Activated T-cell treated with anti-CD3 and anti-CD28 coated beads, Interleukin-2, amount 50 U/mL, for 1 hour (primary cell): ENCODE data around the gene APOBEC3G.

Experiments used
- DNase-seq: peaks from one replicate; pipeline ENCODE4 v3.0.0-alpha.2; 2020

Gene APOBEC3G

DNA sequence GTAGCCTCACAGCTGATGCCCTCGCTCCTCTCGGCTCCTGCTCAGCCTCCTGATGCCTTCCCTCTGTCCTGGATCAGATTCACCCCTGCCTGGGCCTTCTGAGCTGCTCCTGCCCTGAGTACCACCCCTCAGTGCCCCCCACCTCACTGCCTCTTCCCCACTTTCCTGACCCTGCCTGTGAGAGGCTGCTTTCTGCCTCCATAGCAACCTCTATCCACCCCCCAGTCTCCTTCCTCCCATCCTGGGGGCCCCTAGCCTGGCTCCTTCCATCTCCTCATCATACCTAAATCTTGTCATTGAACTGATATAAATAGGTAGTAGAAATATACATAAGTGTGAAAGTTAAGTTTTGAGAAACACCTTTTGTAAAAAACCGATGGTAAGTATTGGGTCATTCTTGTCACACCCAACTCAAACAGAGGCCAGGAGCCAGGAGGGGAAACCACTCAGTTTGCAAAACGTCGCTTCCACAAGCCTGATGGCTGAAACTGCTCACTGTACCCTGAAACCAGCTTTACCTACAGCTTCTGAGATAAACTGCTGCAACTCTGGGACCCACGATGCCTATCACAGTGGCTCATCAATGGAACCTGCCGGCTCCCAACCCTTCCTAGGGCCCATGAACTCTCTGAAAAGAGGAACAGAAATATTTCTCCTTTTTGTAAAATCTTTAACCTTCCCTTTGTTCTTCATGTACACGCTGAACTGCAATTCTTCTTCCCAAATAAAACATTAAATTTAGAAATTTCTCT is 15.2 kb downstream of the APOBEC3G start:
- DNase-seq = no peak

- no peak for DNase-seq
These were observed 17.8 kb downstream of the APOBEC3G start for GRCh38 chr22:39094717-39095389.

DNA sequence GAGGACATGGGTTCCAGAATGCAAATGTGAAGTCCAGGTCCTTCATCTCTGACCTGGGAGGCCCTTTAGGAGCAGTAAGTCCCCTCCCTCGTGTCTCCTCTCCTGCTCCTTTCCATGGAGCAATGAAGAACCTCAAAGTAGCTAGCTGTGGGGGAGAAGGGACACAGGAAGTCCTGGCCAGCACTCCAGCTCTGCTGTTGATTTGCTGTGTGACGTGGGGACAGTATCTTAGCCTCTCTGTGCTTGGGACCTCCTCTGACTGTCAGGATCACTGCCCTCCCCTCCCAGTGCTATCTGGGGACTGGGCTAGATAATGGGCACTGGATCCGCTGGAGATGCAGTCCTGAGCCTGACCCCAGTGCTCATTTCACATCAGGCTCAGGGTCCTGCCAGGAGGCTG is 18.9 kb downstream of the APOBEC3G start:
- no peak for DNase-seq

DNA sequence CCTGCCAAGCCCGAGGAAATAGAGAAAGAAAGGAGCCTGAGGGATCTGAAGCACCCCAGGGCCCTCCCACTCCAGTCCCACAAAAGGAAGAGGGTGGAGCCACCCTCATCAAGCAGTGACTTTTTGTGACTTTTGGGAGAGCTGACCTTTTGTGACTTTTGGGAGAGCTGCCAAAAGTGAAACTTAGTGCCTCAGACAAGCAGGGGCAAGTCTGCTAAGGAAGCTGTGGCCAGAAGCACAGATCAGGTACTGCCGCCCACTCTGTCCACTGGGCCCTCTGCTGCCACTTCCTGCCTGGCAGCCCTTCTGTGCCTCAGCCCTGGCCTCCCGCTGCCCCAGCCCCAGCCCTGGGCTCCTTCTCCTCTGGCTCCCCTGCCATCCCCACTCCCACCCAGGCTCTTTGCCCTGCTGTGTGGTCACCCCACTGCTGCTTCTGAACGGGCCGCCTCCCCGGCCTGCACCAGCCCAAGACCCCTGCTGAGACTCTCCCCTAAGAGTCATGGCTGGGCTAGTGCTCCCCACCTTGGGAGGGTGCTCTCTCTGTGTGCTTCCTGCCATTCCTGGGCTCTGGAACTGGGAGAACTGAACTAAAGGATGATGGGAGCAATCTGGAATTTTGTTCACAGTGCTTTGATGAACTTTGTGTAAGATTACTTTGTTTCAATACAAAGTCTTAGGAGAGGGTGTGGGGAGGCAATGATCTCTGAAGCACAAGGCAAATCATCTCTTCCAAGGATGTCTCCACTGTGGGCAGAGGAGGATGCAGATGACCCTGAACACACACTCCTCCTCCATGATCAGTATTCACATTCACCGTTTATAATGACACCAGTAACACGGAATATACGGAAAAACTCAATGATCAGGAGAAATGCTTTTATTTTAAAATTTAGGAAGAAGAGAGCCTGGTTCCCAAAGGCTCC is 20.3 kb downstream of the APOBEC3G start, which contains the start of gene APOBEC3H:
Gene APOBEC3H (plus strand): TSS at position 147 of the 923 bp plus-strand sequence. CDS start 3,035 bp downstream, outside the sequence.
- no peak for DNase-seq

- no peak for DNase-seq
These were observed 21.0 kb downstream of the APOBEC3G start for GRCh38 chr22:39098026-39098425.

DNA sequence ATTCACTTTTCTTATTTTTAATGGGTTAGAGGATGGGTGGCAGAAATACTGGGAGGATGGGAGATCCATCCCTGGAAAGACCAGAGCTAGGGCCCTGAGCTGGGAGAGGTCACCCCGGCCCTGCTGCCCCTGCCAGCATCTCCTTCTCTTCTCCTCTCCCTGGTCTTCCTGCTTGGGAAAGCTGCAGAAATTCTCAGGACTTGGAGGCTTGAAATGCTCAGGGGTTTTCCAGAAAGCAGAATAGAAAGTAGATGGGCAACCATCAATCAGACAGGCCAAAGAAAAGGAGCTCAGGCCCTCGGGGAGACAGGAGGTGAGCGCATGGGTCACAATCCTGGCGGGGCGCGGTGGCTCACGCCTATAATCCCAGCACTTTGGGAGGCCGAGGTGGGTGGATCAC is 21.5 kb downstream of the APOBEC3G start:
- no peak for DNase-seq

DNA sequence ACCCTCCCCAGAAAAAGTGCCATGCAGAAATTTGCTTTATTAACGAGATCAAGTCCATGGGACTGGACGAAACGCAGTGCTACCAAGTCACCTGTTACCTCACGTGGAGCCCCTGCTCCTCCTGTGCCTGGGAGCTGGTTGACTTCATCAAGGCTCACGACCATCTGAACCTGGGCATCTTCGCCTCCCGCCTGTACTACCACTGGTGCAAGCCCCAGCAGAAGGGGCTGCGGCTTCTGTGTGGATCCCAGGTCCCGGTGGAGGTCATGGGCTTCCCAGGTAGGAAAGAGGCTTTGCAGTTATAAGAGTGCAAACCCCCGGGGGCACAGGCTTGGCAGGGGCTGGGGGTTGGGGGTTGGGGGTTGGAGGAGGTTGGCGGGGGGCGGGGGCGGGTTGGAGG is 24.2 kb downstream of the APOBEC3G start:
- no peak for DNase-seq

DNA sequence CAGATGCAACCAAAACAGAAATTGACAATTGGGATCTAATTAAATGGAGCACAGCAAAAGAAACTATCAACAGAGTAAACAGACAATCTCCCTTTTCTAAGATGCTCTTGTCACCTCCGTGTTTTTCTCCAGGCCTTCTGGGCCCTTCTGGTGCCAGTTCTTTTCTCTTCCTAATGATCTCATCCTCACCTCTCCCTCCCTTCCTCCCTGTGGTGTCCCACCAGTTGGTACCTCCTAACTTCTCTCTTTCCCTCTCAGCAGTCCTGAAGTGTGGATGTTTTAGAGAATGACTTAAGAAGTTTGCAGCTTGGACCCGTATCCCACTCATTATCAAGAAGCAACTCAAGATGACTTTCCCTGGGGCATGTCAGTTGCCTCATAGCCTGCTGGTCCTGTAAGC is 26.4 kb downstream of the APOBEC3G start:
- DNase-seq = no peak

- no peak for DNase-seq
These were observed 29.3 kb downstream of the APOBEC3G start for GRCh38 chr22:39106326-39106725.

- no peak for DNase-seq
These were observed 31.4 kb downstream of the APOBEC3G start for GRCh38 chr22:39108487-39108886.

DNA sequence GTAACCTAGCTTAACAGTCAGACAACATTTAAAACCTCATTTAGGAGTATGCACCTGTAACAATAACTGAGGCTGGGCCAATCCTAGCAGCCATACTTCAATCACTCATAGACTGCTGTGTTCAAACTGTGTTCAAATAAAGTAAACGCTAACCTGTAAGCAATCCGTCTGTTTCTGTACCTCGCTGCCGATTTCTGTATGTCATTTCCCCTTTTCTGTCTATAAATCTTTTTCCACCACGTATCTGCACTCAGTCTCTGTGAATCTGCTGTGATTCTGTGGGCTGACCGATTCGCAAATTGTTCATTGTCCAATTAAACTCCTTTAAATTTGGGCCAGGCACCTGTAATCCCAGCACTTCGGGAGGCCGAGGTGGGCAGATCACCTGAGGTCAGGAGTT is 32.3 kb downstream of the APOBEC3G start:
- DNase-seq = no peak

- no peak for DNase-seq
These were observed 33.8 kb downstream of the APOBEC3G start for GRCh38 chr22:39110631-39111561.

- no peak for DNase-seq
These were observed 37.0 kb downstream of the APOBEC3G start for GRCh38 chr22:39114112-39114511.

DNA sequence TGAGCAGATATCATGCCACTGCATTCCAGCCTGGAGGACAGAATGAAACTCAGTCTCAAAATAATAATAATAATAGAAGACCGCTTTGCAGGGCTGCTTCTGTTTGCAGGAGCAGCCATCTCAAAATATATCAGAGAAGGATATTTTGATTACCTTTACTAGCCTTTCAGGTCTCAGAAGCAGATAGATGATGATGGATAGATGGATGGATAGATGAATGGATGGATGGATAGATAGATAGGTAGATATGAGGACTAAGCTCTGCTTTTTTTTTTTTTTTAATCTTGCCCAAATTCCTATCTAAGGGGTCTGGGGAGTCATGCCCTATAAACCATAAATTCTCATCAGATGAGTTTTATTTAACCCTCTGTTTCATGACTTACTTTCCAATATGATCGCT is 38.5 kb downstream of the APOBEC3G start:
- DNase-seq = no peak

DNA sequence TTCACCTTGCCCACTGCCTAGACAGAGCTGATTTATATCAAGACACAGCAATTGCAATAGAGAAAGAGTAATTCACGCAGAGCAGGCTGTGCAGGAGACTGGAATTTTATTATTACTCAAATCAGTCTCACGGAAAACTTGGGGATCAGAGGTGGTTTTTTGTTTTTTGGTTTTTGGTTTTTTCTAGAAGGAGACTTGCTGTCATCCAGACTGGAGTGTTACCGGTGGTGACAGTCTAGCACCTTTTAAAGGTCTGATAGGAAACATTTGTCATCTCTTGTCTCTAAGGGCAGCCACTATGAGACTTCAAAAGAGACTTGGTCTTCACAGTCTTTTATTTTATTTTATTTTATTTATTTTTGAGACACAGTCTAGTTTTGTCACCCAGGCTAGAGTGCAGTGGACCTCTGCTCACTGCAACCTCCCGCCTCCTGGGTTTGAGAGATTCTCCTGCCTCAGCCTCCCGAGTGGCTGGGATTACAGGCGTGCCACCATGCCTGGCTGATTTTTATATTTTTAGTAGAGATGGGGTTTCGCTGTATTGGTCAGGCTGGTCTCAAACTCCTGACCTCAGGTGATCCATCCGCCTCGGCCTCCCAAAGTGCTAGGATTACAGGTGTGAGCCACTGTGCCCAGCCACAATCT is 39.0 kb downstream of the APOBEC3G start:
- no peak for DNase-seq

- DNase-seq = peak; percentile 62
These were observed 40.6 kb downstream of the APOBEC3G start for GRCh38 chr22:39117585-39118191.

DNA sequence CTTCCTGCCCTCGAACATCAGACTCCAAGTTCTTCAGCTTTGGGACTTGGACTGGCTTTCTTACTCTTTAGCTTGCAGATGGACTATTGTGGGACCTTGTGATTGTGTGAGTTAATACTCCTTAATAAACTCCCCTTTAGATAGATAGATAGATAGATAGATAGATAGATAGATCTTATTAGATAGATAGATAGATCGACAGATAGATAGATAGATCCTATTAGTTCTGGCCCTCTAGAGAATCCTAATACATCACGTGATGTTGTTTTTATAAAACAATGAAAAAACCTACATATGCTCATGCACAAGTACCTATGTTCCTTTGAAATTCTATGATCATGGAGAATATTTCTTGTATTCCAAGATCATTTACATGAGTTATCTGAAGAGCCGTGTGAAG is 43.9 kb downstream of the APOBEC3G start:
- DNase-seq = no peak

GRCh38 chr22:39122772-39123470 is 45.8 kb downstream of the APOBEC3G start:
- DNase-seq = no peak

DNA sequence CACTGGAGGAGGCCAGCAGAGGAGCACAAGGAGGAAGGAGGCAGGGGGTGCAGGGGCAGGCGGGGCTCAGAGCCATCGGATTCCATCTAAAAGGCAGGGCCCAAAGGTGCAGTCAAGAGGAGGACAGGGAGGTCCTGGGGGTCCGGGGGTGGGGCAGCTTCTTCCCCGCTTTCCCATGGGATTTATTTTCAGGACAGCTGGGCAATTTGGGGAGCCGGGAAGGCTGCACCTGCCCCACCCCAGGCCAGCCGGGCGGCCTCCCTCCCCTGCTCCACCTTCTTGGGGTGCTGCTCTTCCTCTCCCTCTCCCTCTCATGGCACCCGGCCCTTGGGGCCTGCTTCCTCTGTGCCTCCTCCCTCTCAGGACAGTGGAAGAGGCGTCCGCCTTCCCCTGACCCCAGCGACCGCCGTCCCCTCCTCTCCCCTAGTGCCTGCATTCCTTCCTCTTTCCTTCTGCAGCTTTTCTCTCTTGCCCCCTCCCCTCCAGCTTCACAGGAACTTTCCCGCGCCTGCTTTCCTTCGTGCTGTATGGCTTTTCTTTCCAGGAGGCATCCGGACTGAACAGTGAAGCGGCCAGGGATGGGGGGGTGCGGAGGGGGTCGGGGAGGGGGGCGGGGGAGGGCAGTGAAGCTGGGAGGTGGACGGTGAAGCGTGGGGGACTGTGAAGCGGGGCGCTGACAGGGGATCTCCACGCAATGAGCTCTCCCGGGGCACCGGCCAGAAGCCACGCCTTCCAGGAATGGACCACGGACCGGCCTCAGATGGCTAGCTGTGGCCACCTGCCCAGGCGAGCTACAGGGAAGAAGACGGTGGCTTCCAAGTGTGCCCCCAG is 46.9 kb downstream of the APOBEC3G start:
- no peak for DNase-seq

DNA sequence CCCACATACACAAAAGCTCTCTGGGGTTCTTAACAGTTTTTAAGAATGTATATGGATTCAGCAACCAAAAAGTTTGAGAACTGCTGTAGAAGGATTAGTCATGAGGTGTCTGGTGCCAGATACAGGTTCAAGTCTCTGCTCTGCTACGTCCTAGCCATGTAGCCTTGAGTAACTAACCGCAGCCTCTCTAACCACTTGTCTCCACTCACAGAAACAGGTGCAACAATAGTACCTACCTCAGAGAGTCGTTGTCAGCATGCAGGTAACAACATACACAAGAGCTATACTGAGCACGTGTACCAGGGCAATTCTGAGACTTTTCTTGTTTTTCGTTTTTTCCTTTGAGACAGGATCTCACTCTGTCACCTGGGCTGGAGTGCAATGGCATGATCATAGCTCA is 48.5 kb downstream of the APOBEC3G start:
- DNase-seq = no peak
